K562 (cell line): ENCODE measurements around the gene SART3. TPM values are rescaled to one million over a fixed set of nuclear protein-coding genes. Genes with fewer than 3 reads are reported as not detected.

Source experiments
- ATAC-seq: fragments of 200-7000 bp; cut with Tn5 transposase; 3 replicates; pipeline ENCODE4 v1.9.1; 2020; ENCODE audit warnings: moderate library complexity
- BruUV-seq: library from RNA; stranded (reverse); fragments of 400-500 nt; replicated peaks from 2 replicates; lab custom pipeline; 2021; lab: Mats Ljungman, UMichigan
- CTCF ChIA-PET: fragments of 300-600 bp; formaldehyde crosslinking; extraction: SDS; loops from one replicate; lab custom pipeline; 2021; ENCODE audit warnings: low intra/inter-chr PET ratio; lab: Yijun Ruan, JAX
- POLR2A ChIA-PET: fragments of 300-600, 350-650 bp; sonication (Branson Sonifier 250); formaldehyde crosslinking; extraction: SDS; loops from one replicate; lab custom pipeline; 2021; ENCODE audit warnings: antibody characterized with exemption, inconsistent platforms; lab: Yijun Ruan, JAX
- DNase-seq, 4 experiments: peaks; one replicate each; pipeline versions ENCODE4 v3.0.0 to v3.0.0-alpha.2; 2011 to 2018; ENCODE audit warnings: low spot score in 3 of 4, mixed read lengths in 3 of 4; ENCODE audit errors: extremely low read depth in 1 of 4
- FAIRE-seq: peaks from 2 replicates; lab custom pipeline; 2011; peaks lifted over from hg19 to GRCh38; lab: Jason Lieb, UNC
- H2AFZ ChIP-seq: 2 replicates; pipeline ENCODE4 v1.6.0; 2011; ENCODE audit warnings: low read depth, low read length, control low read depth, inconsistent platforms
- H3K27ac ChIP-seq: fragments of 200-600 bp; 3 replicates; pipeline ENCODE4 v1.8.0; 2011; ENCODE audit warnings: low read depth, mild to moderate bottlenecking, control low read depth, inconsistent platforms, low read length, moderate library complexity, mixed read lengths; ENCODE audit errors: extremely low read depth
- H3K27me3 ChIP-seq, 2 experiments: fragments of 300-600 bp in 1 of 2; 2 replicates in 1 of 2; 3 replicates in 1 of 2; pipeline versions ENCODE4 v1.6.0 to v1.8.0; 2011; ENCODE audit warnings: inconsistent platforms in 2 of 2, low read length in 2 of 2, mild to moderate bottlenecking in 1 of 2, mixed read lengths in 1 of 2, moderate library complexity in 1 of 2; ENCODE audit not compliant: control insufficient read depth in 2 of 2, insufficient read depth in 2 of 2
- H3K36me3 ChIP-seq: fragments of 300-600 bp; 3 replicates; pipeline ENCODE4 v1.8.0; 2011; ENCODE audit warnings: mild to moderate bottlenecking, low read length, inconsistent platforms; ENCODE audit not compliant: control insufficient read depth, insufficient read depth
- H3K4me1 ChIP-seq, 2 experiments: fragments of 200-600 bp in 1 of 2; replicated peaks in 1 of 2; 2 replicates in 1 of 2; 3 replicates in 1 of 2; pipeline versions ENCODE4 v1.5.1 to v1.8.0; 2011; ENCODE audit warnings: inconsistent platforms in 2 of 2, low read length in 2 of 2, mild to moderate bottlenecking in 1 of 2, mixed read lengths in 1 of 2, moderate library complexity in 1 of 2; ENCODE audit not compliant: control insufficient read depth in 2 of 2, insufficient read depth in 2 of 2
- H3K4me2 ChIP-seq: 2 replicates; pipeline ENCODE4 v1.6.1; 2011; ENCODE audit warnings: low read length, control low read depth, inconsistent platforms, mixed read lengths; ENCODE audit not compliant: insufficient read depth
- H3K4me3 ChIP-seq: fragments of 200-600 bp; sonication (generic), shearing (Covaris generic); 2 replicates; pipeline ENCODE4 v1.5.1; 2016; ENCODE audit warnings: control low read depth, inconsistent platforms
- H3K79me2 ChIP-seq: fragments of 200-600 bp; 3 replicates; pipeline ENCODE4 v1.8.0; 2011; ENCODE audit warnings: low read length, inconsistent platforms; ENCODE audit not compliant: control insufficient read depth, insufficient read depth
- H3K9ac ChIP-seq, 2 experiments: 2 replicates each; pipeline versions ENCODE4 v1.6.0 to v1.6.1; 2011; ENCODE audit warnings: low read depth in 2 of 2, low read length in 2 of 2, control low read depth in 1 of 2, inconsistent platforms in 1 of 2, mild to moderate bottlenecking in 1 of 2, mixed read lengths in 1 of 2; ENCODE audit not compliant: insufficient read depth in 1 of 2
- H3K9me1 ChIP-seq: one replicate; pipeline ENCODE4 v1.6.0; 2011; ENCODE audit warnings: inconsistent platforms, mild to moderate bottlenecking, low read length, moderate library complexity; ENCODE audit not compliant: control insufficient read depth, insufficient read depth
- H3K9me3 ChIP-seq: replicated peaks from 2 replicates; pipeline ENCODE4 v1.5.1; 2011; ENCODE audit warnings: low read depth, low read length, inconsistent platforms; ENCODE audit not compliant: control insufficient read depth, insufficient read depth
- H4K20me1 ChIP-seq: replicated peaks from 2 replicates; pipeline ENCODE4 v1.6.1; 2011; ENCODE audit warnings: low read length, inconsistent platforms, mixed read lengths; ENCODE audit not compliant: control insufficient read depth, insufficient read depth
- KDM2B ChIP-seq: fragments of 250-450 bp; sonication (Bioruptor Pico); IDR thresholded peaks from 2 replicates; pipeline ENCODE4 v1.8.0; 2021; ENCODE audit warnings: mild to moderate bottlenecking, moderate library complexity
- NFIC ChIP-seq: fragments of 450-650 bp; IDR thresholded peaks from 2 replicates; pipeline ENCODE4 v1.6.1; 2017; ENCODE audit warnings: mild to moderate bottlenecking, inconsistent platforms
- NR2C2 ChIP-seq, 2 experiments: fragments of 200-800 bp in 1 of 2; sonication (Bioruptor generic) in 1 of 2; sonication (generic) in 1 of 2; formaldehyde crosslinking in 1 of 2; IDR thresholded peaks; 2 replicates each; pipeline versions ENCODE4 v1.6.1 to v1.8.0; 2016 to 2022; ENCODE audit warnings: mild to moderate bottlenecking in 1 of 2, missing compliant biosample characterization in 1 of 2, missing genetic modification characterization in 1 of 2, missing genetic modification reagents in 1 of 2
- WGBS: fragments of 100-300 bp; shearing (Covaris generic); methylation state at CpG from one replicate; pipeline ENCODE4 v1.1.6; 2016; ENCODE audit warnings: low coverage, mixed read lengths; ENCODE audit not compliant: insufficient coverage; ENCODE audit errors: missing lambda C conversion rate; 5-methylcytosine and 5-hydroxymethylcytosine counted together
- in situ Hi-C: fragments of 300-500 bp; cut with MboI; formaldehyde crosslinking; loops from 4 replicates; pipeline ENCODE4 v1.15.0; 2018; ENCODE audit warnings: inconsistent platforms, mixed read lengths
- intact Hi-C: fragments of 100-400 bp; cut with micrococcal nuclease; formaldehyde crosslinking; loops from 2 replicates; pipeline ENCODE4 v1.14.2; 2022
- polyA plus RNA-seq, 8 experiments: library from polyadenylated mRNA; depleted of rRNA in 4 of 8; stranded (reverse) in 5 of 8; unstranded in 3 of 8; fragments of >200 nt; fragmentation: Nextera tagmentation in 2 of 8; fragmentation: Illumina TruSeq in 1 of 8; extraction: Ambion mirVana in 2 of 8; extraction: Trizol in 1 of 8; gene quantifications; 2 replicates each; pipeline versions ENCODE4 v1.2.1 to v1.2.3, GENCODE V29; 2011 to 2014; ENCODE audit warnings: inconsistent platforms in 1 of 8, missing spikeins in 1 of 8
- total RNA-seq, 7 experiments: library from RNA; depleted of rRNA in 6 of 7; stranded (reverse); fragments of >200 nt in 6 of 7; fragmentation: Illumina TruSeq in 2 of 7; extraction: Trizol in 2 of 7; gene quantifications; 2 replicates each; pipeline versions ENCODE4 v1.2.1 to v1.2.3, GENCODE V29; 2011 to 2021; ENCODE audit warnings: low replicate concordance in 1 of 7
- TF ChIP-seq, protein P1 (sequence below): fragments of 250-450 bp; sonication (Bioruptor Pico); IDR thresholded peaks from 2 replicates; pipeline ENCODE4 v1.5.0; 2020; ENCODE audit warnings: mild to moderate bottlenecking

Gene SART3
- total and polyA plus RNA-seq, 9 of the 15 experiments (the other 6 are each of a cell fraction or from before 2014, with no cell fraction given), result 8.9 to 167 (median 56.7) TPM

DNA sequence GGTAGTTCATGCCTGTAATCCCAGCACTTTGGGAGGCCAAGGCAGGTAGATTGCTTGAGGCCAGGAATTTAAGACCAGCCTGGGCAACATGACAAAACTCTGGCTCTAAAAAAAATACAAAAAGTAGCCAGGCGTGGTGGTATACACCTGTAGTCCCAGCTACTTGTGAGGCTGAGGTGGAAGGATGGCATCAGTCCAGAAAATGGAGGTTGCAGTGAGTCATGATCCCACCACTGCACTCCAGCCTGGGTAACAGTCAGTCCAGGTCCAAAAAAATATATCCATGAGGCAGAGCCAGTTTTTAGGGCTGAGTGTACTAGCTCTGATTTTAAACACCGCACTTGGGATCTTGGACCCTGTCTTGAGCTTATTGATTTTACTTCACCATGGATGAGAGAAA, 76.5 kb downstream of the SART3 start:
- BruUV-seq, result no TSS peak

More for the DNA sequence above, 76.5 kb downstream of the SART3 start:
- Histone ChIP-seq H3K4me1 (peaks cover 13 to 22% of the 10 kb centered on the region in 2 experiments; a peak in 4 of 5 replicates), H3K27ac (no peak overlapping the region), H3K9me1 (no peaks in the 10 kb centered on the region), H3K9me3 (peaks cover 5% of the 10 kb centered on the region; the same call in 1 of the 2 replicates), H4K20me1 (no peaks in the 10 kb centered on the region), H3K79me2 (no peaks in the 10 kb centered on the region), H3K36me3 (no peaks in the 10 kb centered on the region), H3K4me2 (no peak overlapping the region), H3K27me3 (no peaks in the 10 kb centered on the region), H2AFZ (no peak overlapping the region), H3K9ac (no peak overlapping the region), H3K4me3 (no peak overlapping the region)
- in situ Hi-C loops, result no loop called here
- intact Hi-C loops, result no loop called here
- WGBS, result 63% methylated on average over 2 of the region's 2 CpGs
- DNase-seq, result no peak
- FAIRE-seq, result no peak
- CTCF ChIA-PET, result no interaction called here
- POLR2A ChIA-PET, result interaction anchor here (0.5 to 0.6 kb wide), 2 partner anchors 12 to 1924 kb away, joined by 3 read pairs; no protein-coding TSS in a partner anchor
- no peak for ATAC-seq
- TF ChIP-seq, protein P1, sequence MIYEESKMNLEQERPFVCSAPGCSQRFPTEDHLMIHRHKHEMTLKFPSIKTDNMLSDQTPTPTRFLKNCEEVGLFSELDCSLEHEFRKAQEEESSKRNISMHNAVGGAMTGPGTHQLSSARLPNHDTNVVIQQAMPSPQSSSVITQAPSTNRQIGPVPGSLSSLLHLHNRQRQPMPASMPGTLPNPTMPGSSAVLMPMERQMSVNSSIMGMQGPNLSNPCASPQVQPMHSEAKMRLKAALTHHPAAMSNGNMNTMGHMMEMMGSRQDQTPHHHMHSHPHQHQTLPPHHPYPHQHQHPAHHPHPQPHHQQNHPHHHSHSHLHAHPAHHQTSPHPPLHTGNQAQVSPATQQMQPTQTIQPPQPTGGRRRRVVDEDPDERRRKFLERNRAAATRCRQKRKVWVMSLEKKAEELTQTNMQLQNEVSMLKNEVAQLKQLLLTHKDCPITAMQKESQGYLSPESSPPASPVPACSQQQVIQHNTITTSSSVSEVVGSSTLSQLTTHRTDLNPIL (CRISPR knock-in tag), result no peak
- no peak for TF ChIP-seq NR2C2 (CRISPR knock-in tag; IDR thresholded peaks at IDR 0.05)
- TF ChIP-seq NR2C2 (tag; IDR thresholded peaks at IDR 0.05), result no peak
- TF ChIP-seq NFIC, result 0 out of 2 replicates have a peak, but pooled peaks have one; percentile 14
- TF ChIP-seq KDM2B (CRISPR knock-in tag), result no peak
